NCI-H774 (cell line): ENCODE results near the gene CAMTA1.

Source experiments
- DNase-seq: peaks from one replicate; lab custom pipeline; 2025; lab: John Stamatoyannopoulos, UW

Gene CAMTA1

DNA sequence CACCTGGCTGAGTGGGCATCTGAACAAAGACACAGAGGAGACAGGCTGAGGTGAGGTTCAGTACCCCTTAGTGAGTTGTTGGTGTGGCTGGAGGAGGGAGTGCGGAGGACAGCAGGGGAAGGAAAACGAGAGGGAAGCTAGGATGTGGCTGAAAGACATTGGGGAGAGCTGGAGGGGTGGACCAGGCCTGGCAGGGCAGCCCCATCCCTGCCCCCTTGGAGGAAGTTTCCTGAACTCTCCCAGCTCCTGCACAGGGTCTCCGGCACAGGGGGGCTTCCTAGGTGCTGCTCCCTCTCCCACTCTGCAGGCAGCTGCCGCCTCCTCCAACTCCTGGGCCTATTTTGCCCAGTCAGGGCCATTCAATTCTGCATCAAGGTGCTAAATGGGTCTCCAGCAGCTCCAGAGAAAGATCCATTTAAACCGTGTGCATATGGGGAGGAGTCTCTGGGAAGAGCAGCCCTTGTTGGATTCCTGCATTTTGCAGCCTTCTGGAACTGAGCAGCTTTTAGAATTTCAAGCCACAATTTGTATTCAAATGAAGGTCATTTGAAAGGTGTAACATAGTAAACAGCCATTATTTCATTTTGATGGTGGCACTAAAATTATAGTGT lies 193.9 kb downstream of the CAMTA1 start:
- no peak for DNase-seq

DNA sequence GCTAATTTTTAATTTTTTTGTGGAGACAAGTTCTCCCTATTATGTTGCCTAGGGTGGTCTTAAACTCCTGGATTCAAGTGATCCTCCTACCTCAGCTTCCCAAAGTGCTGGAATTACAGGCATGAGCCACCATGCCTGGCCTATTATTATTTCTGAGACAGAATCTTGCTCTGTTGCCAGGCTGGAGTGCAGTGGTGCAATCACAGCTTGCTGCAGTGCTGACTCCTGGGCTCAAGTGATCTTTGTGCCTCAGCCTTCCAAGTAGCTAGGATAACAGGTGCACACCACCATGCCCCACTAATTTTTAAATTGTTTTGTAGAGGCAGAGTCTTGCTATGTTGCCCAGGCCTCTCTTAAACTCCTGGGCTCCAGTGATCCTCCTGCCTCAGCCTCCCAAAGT lies 196.3 kb downstream of the CAMTA1 start:
- no peak for DNase-seq

DNA sequence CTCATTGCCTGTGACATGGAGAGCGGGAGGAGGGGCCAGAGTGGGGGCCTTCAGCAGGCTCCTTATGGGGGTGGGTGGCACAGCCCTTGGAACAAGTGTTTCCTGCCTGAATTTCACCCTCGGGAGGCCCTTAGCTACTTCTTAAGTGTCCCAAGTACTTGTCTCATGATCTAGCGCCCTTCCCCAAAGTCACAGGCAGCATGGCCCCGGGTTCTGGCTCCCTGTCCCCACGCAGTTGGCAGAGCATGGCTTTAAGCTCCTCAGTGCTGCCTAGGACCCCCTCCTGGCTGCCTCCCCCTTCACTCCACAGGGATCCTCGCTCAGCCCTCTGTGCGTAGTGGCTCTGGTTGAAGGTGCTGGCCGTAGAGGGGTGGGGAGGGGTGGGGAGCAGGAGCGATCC lies 197.2 kb downstream of the CAMTA1 start:
- no peak for DNase-seq

DNA sequence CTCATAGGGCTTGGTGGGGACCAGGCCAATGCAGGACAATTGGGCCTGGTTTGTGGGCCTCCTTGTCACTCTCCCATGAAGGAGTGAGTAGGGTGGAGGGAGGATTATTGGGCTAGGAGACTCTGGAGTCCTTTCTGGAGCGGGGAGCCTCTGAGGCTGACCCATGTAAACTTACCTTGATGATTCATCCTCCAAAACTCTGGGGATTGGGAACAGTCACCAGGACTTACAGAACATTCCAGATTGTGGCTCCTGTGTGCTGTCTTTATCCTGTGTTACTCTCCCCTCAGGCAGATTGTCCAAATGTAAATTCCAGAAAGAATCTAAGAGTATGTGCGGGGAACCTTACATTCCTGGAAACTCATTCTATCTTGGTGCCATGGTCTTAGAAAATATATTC lies 197.6 kb downstream of the CAMTA1 start:
- DNase-seq: no peak

- no peak for DNase-seq
Observed at GRCh38 chr1:6984536-6984935, 199.3 kb downstream of the CAMTA1 start.

DNA sequence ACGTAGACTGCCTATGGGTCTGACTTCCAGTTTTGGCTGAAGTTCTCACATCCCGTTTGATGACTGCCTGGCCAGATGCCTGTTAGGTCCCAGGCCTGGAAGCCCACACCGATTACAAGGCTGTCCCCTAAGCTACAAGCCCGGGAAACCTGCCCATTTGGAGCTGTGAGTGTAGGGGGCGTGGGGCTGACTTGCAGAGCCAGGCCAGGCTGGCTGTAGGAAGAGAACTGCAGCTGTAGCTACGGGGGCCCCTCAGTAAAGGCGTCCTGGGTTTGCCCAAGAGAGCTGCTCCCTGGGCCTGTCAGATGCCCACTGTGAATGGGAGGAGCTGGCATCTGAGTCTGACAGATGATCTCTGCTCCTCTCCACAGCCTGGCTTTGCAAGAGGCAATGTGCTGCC lies 199.7 kb downstream of the CAMTA1 start:
- DNase-seq: no peak

GRCh38 chr1:6985549-6986276 lies 200.5 kb downstream of the CAMTA1 start:
- no peak for DNase-seq

- no peak for DNase-seq
Observed at GRCh38 chr1:6986281-6986680, 201.0 kb downstream of the CAMTA1 start.

DNA sequence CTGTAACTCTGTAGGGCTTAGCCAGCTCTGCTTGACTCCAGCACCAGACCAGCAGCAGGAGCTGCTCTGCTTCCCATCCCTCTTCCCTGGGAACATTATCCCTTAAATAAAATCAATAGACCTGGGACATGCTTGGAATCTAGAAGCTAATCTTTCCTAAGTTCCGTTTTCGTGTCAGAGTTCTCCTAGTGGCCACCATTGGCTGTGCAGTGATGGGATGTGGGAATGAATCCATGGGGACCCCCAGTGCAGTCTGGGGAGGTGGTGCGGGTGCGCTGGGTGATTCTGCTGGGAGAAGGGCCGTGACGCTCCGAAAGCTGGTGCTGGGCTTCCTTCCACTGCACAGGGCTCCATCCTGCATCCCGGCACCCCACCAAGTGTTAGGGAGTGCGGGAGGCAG lies 202.7 kb downstream of the CAMTA1 start:
- DNase-seq: no peak

DNA sequence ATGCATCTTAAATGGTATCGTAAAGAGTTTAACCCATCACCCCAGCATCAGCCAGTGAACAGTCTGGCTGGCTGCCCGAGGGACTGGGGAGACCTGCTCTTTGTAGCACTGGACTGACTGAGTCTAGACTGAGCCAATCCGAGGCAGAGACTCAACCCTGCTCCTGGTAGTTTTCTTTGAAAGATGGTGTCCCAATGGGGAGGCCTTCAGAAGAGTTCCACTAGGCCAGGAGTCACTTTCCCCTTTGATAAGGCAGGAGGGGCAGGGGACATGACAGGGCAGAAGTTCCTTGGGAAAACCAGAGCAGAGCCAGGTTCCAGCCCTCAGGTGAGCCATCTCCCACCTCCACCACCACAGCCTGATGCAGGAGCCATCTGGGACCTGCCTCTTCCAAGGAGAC lies 203.5 kb downstream of the CAMTA1 start:
- no peak for DNase-seq

DNA sequence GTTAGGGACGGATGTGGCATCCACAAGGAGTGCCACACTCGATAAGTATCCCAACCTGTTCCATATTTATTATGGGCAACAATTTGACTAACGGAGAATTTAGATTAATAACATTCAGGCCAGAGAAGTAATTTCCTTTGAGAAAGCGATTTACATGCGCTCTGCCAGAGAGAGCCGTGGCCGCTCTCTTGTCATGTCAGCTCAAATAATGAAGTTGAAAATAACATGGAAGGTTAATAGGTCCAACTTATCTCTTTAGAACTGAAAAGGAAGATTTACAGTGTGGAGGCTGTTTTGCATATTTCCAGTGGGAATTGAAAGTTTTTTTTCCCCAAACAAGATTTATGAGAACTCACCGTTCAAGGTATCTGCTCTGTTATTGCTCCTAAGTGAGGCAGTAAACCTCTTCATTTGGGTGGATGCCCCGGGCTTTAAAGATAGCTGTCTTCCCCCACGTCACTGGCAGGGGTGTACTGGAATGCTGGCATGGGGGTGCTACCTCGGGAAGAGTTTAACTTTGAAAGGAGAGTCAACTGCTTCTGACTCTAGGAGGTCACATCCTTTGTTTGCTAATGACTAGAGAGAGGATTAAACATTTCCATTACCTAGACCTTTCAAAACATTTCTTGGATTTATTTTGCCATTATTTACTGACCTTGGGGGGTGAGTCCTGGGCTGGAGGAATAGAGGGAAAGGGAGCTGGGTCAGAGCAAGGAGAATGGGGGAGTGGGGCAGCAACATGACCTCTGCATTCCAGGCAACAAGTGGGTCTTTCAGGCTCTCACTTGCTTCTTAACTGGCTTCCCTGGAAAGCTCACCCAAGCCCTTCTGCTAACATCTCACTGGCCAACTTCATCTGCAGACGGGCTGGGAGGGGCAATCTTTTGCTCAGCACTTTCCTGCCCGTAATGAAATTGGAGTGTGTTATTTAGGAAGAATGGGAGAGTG lies 204.2 kb downstream of the CAMTA1 start:
- DNase-seq: no peak

DNA sequence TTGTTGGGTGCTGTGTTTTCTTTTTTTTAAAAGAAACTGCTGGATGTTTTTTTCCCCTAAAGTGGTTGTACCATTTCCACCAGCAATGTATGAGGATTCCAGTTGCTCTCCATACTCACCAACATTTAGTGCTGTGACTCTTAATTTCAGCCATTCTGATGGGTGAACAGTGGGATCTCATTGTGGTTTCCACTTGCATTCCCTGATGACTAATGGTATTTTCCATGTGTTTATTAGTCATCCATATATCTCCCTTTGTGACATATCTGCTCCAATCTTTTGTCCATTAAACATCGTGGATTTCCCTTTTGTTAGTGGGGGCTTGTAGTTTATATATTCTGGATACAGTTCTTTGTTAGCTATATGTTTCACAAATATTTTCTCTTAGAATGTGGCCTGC lies 206.0 kb downstream of the CAMTA1 start:
- DNase-seq: no peak

DNA sequence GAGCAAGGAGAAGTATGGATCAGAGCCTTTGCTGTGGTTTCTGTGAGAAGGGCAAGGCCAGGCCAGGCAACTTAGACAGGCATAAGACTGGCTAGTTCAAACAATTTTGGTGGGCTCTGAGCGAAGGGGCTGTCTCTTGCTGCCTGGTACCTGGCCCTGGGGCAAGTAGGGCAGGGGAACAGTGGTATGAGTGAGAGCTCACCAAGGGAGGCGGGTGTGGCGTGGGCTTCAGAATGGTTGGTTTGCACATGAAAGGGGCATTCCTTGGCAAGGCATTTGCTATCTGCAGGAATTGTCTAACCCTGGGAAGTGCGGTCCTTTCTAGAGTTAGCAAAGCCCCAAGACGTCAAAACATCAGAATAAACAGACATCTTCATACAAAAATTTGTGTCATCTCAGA lies 210.5 kb downstream of the CAMTA1 start:
- DNase-seq: no peak

DNA sequence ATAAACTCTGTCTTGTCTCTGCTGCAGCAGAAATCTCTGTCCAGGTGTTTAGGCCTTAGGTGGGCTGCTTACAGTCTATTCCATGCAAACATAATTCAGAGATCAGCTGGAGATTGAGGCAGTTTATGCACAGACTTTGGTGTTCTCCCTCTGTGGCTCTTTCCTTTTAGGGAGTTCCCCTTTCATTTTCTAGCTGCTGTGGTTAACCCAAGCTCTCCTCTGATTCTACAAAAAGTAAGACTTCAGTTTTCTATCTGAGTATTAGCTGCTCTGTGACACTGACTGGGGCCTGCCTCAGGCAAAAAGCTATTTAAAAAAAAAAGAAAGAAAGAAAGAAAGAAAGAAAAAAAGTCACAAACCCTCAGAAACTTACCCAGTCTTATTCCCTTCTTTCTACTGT lies 211.1 kb downstream of the CAMTA1 start:
- no peak for DNase-seq

DNA sequence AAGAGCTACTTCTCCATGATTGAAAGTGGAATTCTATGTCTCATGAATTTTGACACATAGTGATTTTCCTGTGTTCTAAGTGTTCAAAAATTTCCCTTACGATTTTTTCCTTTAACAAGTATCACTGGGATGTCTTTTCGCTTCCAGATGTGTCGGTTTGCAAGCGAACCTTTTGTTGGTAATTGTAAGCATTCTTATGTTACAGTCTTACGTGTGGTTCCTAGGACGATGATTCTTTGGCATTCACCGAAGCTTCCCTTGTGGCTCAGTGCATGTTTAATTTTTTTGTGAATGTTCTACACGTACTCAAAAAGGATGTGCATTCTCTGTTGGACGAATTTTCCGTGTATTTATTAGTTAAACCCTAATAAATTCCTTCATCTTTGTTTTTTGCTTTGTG lies 211.6 kb downstream of the CAMTA1 start:
- no peak for DNase-seq

GRCh38 chr1:6998267-6998666 lies 213.0 kb downstream of the CAMTA1 start:
- no peak for DNase-seq

DNA sequence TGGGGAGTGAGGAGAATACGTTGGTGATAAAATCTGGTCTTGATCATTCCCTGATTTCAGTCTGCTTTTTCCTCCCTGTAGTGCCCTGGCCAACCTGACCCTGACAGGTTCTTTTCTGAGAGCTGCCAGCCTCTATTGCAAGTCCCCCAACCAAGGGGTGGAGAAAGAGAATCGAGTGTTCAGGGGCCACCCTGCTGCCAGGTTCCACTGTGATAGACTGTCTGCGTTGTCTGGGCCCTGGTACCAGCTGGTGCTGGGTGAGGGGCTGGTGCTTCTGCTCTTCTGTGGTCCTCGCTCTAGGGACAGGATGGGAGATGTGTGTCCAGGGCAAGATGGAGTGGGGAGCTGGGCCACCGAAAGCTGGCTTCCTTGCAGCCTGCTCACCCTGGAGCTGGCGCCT lies 214.6 kb downstream of the CAMTA1 start:
- no peak for DNase-seq

GRCh38 chr1:7000720-7001119 lies 215.5 kb downstream of the CAMTA1 start:
- no peak for DNase-seq

DNA sequence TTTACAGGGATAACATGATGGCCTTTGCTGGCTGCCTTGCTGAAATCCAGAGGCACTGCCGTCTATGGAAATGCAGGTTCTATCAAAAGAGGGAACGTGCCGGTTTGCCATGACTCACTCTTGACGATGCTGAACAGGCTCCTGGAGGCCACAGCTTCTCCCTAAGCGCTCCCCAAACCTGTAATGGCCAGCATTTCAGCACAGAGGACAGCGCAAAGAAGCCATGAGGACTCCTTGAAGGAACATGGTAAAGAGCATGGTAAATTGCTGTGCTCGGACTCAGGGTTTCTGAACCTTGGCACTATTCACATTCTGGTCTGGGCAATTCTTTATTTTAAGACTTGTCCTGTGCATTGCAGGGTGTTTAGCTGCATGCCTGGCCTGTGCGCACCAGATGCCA lies 217.5 kb downstream of the CAMTA1 start:
- DNase-seq: no peak

DNA sequence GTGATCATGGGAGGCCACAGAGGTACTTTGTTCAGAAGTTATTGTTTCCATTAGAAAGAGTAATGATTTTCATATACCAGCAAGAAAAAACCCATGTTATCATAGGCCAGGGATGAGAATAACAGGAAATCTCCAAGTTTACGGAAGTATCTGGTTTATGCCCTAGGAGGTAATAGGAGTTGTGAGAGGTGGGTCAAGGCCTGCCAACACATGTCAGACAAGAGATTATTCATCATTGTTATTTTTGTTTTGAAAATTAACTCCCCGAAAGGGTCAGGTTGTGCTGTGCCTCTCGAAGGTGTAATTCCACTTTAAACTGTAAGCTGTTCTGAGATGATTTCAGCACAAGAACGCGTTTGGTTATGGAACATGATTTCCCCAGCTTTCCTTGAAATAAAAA lies 218.4 kb downstream of the CAMTA1 start:
- no peak for DNase-seq

GRCh38 chr1:7004181-7004580 lies 218.9 kb downstream of the CAMTA1 start:
- DNase-seq: no peak

DNA sequence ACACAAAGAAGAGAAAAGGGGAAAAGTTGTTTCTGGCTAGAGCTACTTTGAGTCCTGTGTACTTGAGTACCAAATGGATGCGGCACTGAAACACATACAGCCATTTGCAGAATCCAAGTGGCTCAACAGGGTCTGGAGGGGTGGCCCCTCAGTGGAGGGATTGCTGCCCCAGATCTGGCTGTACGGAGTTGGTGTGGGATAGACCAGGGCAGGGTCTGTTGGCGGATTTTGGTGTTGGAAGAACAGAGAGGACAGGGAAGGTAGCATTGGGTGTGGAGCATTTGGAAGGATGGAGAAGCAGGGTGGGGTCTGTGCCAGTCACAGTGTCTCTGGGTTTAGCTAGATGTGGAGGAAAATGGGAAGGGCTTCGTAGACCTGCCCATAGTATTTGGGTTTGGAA lies 220.5 kb downstream of the CAMTA1 start:
- DNase-seq: no peak
